Midbrain (tissue), 1 donor: ENCODE data around the gene MBNL3.
"Not testable (repeated sequence)": the region's sequence is repeated elsewhere in the genome, so short reads cannot be mapped to it uniquely, and the experiment has no call there.

Experiments used
- DNase-seq: peaks from one replicate; lab custom pipeline; 2025; lab: John Stamatoyannopoulos, UW

The MBNL3 gene

DNA sequence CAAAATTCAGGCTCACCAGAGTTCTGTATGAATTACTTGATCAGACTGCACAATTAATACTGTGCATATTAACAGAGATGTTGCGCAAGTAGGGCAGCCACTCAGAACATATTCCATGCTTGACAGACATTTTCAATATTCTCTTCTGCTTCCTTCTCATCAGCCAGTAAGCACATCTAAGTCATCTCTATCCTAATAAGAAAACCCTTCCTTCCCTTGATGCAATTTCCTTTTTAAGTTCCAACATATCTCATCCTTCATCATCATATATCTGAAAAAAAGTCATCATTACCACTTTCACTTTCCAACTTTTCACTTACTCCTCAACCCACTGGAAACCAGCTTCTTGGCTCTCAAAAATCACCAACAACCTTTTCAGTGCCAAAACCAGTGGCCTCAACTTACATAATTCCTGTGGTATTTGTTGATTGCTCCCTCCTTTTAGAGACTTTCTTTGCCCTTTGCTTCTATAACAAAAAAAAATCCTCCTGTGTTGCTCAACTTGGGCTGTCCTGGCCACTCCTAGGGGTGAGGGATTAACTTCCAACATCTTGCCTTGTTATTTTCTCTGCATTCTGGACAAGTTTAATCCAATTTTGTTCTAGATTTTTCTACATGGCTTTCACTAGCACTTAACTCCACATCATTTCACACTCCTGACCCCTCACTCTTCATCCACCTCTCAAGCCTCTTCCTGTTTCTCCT, 14.1 kb downstream of the MBNL3 start:
- DNase-seq: no peak

DNA sequence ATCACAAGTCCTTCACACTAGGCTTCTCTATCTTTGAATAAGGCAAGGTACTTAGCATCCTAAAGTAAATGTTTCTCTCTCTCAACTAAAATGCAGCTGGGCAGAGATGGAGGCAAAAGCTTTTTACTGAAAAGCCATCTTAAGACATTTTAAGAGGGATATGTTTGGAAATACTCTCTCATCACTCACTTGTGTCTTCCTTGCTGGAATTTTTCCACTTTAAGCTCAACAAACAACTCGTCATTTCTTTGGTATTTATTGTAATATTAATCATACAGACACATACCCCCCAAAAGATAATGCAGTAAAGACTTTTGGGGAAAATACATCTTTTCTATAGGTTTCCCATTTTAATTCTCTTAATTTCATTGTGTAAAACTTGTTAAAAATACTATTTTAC, 16.4 kb downstream of the MBNL3 start:
- no peak for DNase-seq

DNA sequence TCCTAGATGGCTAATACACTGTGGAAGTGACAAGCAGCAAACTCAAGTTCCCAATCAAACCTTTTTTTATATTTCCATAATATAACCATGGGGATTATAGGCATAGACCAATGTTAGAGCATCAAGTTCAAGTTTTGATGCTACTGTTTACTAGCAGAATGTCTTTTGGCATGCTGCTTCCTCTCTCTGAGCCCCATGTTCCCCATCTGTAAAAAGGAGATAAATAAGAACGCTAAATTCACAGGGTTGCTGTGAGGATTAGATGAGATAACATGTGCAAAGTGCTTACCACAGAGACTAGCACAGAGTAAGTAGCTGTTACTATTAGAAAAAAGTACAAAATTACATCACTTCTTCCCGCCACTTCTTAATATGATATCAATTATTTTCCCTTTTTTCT, 18.0 kb downstream of the MBNL3 start:
- DNase-seq: no peak

DNA sequence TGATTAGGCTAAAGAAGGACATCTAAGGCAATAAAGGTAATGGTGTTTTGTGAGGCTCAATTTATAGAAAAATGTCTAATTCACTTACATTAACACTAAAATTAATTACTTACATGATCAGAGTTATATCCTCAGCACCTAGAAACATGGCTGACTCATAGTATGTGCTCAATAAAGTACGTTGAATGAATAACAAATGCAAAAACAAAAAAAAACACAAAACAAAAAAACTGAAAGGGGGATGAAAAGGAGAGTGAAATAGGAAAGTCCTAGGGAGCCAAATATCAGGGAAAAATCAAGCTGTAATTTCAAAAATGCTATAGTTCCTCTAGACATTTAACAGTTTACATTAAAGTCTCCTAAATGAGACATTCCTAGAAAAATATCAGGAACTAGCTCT, 18.7 kb downstream of the MBNL3 start:
- no peak for DNase-seq

DNA sequence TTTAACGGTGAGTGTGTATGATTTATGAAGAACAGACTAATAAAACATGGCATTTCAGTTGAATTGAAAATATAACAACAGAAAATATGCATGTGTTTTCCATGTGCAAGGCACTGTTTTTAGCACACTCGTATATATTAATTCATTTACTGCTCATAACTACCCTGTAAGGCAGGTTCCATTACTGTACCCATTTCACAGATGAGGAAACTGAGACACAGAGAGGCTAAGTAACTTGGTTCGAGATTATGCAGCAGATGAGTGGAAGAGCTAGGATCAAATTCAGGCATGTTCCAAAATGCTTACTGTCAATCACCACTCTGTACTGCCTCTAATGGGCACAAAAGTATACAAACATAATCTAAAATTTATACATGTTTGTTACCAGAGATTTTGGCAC, 20.4 kb downstream of the MBNL3 start:
- no peak for DNase-seq

DNA sequence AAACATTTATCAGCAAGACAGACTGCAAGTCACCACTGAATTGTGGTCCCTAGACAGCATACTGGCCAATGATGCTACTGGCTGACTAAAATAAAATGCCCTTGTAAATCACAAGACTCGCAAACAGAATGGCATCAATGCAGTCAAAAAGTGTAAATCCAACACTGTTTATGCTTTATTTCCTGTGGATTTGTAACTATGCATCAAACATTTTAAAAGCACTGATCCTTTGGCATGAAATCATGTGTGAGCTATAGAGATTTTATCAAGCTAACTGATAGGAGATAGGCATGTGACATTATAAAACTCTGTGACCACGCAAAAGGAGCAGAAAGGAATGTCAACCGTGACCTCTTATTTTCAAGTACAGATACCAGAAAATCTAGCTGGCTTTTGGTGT, 20.8 kb downstream of the MBNL3 start:
- no peak for DNase-seq

DNA sequence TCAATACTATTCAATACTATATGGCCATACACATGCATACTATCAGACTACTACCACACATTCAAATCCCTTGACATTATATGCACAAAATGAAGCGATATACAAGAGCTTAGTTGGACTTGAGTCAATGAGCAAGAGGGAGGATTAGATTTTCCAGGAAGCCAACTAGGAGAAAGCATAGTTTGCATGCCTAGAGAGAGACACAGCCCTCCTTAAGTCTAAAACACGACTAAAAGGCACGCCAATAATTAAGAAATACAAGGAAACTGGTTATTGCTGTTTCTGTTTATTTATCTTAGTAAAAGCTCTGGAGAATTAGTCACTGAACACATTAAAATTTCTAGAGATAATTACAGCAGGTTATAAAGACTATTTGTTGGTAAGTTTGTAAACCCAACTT, 21.8 kb downstream of the MBNL3 start:
- no peak for DNase-seq

DNA sequence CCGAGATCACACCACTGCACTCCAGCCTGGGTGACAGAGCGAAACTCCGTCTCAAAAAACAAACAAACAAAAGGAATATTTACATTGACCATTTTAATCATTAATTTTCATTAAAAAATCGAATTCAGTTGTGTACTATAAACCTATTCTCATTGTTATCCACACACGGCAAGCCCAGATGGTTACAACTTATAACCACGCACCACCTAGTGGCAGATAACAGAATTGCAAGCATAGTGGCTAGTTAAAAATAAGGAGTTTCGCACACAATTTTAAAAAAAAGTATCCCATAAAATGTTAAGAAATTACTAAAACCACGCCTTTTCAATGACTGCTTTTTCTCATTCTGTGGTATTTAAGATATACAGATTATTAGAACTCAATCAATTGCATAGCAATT, 25.4 kb downstream of the MBNL3 start:
- no peak for DNase-seq

DNA sequence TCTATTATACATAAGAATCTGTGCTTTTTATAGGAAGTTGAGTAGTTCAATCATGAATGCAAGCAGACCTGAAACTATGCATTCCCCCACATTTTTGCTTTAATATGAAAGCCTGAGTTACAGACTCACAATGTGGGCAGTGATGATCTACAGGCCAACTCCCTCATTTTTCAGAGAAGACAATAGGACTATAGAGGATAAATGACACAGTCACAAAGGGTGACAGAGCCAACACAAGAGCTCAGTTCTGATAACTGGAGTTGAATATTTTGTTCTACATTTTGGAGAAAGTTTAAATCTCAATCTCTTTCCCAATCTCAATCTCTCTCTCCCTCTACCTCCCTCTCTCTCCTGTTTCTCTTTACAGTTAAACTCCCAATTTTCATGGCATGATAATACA, 27.0 kb downstream of the MBNL3 start:
- DNase-seq: peak; percentile 41

DNA sequence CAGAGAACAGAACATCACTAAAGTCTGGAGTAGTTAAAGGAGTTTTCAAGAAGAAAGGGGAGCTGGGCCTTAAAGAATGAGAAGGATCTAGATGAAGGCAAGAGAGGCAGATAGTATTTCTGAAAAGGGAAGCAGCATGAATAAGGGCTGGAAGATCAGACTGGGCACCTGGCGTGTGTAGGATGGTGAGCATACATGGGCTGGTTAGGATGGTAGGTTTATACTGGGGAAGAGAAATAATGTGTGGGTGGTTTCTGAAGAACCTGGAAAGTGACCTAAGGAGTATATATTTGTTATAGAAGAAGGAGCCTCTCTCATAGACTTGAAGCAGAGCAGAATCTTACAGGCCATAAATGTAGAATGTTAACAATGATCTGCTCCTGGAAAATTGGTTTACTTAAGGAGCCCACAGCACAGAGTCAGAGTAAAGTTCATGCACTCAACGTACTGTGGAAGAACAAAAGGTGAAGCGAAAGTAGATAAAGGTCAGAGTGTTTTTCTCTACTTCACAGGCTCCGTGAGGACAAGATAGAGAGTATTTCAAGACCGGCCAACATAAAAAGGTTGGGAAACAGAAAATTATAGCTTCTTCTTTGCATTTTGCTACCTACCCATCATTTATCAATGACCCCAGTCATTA, 35.8 kb downstream of the MBNL3 start:
- no peak for DNase-seq

DNA sequence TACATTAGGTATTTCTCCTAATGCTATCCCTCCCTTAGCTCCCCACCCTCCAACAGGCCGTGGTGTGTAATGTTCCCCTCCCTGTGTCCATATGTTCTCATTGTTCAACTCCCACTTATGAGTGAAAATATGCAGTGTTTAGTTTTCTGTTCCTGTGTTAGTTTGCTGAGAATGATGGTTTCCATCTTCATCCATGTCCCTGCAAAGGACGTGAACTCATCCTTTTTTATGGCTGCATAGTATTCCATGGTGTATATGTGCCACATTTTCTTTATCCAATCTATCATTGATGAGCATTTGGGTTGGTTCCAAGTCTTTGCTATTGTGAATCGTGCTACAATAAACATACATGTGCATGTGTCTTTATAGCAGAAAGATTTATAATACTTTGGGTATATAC, 42.9 kb downstream of the MBNL3 start:
- not testable (repeated sequence) for DNase-seq

DNA sequence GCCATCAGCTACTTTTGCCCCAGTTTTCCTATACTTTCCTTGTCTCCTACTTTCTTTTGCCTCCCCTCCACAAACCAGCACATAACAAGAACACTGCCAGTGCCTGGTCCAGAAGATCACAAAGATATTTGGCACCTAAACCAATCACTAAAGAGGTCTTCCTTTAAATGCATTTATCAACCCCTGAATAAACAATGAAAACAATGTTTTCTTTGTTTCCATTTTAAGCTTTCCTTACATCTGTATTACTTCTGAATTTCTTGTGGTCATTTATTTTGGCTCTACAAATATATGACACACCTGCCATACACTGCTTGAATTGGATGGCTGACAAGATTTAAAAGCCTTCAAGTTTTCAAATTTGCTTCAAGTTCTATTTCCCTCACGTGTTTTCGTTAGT, 43.9 kb downstream of the MBNL3 start:
- no peak for DNase-seq

DNA sequence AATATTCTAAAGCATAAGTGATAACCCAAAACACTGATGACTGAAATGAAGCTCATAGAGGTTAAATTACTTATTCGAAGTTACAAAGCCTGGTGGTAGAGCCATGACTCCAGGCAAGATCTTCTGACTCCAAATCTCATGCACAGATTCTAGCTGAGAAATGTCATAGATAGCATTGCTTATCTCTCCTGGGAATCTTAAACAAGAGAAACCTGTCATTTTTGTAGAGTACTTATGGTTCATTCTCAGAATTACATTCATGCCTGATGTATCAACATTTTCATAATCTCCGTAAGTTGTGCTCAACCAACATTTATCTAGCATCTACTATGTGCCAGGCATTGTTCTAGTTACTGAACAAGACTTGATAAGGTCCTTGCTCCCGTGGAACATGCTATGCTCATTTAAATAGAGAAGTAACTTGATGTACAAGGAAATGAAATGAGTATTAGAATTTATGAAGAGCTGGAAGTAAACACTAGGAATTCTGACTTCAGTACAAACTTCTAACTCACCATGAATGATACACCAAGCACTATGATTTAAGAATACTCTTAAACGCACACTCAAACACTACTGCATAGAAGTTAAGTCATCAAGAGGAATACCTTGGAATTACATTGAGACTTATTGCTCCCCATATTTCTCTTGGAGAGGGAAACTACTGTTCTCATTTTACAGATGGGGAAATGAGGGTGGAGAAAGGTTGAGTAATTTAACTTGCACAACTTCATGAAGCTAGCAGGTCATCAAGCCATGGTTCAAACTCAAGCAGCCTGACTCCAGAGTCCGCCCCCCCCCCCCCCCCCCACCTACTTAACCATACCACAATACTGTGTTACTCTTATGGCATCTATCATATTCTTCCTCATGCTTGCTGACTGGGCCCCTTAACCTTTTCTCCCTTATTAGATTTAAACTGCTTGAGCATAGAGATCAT, 45.4 kb downstream of the MBNL3 start:
- DNase-seq: no peak

DNA sequence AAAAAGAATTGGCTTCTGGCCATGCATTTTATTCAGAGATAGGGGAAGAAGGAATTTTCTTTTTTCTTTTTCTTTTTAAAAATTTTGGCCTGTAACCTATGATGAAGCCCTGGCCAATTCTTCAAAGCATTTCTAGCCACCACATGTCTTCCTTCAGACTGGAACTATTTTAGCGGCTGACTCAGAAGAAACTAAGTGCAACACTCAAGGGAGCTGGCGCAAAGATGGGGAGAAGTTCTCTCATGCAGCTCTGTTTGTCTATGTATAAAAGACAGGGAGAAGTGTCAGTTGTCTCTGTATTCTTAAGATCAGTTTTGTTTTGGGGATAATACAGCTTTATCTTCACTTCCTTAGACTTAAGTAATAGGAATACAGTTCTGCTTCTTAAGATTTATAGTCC, 46.1 kb downstream of the MBNL3 start:
- no peak for DNase-seq

DNA sequence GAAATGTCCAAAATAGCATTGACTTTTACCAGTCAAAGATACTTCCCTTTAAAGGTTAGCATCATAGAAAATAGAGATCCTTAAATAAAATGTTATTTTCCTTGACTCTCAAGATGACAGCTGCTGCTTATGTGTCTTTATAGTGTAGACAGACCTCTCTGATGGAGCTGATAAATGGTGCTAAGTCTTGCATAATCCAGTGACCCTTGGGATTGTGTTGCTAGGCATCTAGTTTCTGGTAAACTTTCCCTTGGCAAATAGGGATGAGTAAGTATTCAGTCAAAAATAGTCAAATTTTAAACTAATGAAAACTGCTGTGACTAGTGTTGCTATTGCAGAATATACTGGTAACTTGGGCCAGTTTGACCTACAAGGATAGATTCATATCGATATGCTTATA, 53.6 kb downstream of the MBNL3 start:
- DNase-seq: no peak

DNA sequence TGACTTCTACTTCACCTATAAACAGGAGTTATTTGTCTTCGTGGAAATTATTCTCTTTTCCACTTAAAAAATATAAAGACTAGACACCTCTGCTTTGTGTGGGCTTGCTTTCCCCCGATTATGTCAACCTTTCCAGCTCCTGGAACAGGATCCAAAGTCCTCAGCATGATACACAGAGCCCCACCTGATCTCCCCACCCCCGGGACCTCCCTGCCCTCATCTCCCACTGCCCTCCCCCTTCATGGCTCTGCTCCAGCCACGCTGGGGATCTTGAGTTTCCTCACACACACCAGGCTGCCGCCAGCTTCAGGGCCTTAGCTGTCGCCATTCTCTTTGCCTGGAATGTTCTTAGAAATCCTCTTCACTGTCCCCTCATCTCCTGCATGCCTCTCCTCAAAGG, 55.3 kb downstream of the MBNL3 start:
- no peak for DNase-seq

DNA sequence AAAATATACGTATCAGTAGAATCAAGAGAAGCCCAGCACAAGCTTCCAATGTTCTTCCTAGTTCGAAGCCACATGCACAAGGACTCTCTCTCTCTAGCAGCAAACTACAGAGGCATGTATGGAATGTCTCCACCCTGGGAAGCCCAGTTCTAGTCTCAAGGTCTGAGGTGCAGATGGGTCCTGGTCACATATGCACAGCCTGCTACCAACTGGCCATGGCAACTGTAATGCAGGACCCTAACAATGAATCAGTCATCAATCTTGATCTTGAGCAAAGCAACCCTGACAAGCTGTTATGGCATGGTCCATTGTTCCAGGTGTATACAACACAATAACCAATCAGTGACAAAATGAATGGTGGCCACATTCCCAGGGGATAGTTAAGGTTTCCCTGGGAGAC, 55.8 kb downstream of the MBNL3 start:
- no peak for DNase-seq

DNA sequence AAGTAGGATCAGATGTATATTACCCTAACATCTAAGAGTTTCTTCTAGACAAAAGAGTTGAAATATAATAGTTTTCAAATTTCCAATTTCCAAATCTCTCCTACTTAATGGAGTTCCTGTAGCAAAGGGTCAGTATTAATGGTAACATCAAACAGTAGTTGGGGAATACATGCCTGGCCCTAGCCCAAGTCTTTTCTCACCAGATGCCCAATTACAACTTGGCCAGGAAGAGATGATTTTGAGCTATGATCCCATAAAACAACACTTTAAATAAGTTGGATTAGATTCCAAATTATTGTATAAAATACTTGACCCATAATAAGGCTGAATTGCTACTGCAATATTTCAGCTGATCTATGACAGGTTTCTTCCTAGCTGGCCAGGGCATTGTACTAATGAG, 59.9 kb downstream of the MBNL3 start:
- DNase-seq: no peak

DNA sequence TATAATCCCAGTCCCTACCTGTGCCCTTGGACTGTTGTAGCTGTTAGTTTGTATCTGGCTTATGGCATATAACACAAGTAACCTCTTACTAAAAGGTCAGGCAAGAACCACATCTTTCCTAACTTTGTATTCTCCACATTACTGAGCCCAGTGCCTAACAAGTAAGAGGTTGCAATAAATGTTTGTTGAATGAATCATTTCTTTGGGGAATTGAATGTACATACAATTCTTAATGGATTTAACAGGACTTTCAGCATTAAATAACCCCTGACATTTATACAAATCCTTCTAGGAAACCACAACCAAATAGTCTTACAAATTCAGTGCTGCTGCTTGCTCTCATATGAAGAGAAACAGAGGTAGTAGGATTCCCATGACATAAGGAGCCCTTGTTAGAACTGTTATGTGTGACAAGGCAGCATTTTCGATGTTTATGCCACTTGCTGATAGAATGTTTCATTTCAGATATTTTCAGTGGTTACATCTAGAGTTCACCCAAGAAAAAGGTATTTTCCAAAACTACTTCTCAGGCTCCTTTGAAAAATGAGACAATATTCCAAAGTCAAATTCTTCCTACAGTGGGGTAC, 62.0 kb downstream of the MBNL3 start:
- no peak for DNase-seq

DNA sequence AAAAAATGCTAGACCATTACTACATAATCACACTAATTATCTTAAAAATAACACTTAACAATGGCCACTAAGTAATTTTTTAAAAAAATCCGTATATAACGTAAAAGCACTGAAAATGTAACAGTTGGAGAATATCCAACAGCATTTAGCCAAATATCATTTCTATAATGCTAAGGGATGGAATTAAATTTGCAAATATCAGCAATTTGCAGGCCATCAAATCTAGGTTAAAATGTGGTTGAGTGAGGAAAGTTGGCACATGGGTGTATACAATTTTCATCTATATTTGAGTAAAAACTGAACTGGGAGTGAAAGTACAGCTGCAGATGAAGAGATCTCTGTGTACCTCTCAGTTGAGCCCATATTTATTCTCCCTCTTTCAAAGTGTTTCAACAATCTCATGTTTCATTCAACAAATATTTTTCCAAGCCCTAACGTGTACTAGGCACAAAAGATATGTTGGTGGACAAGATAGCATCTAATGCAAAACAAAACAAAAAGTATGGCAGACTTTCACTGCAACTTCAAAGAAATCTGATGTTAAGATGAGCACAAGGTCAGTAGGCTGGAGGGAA, 63.0 kb downstream of the MBNL3 start:
- DNase-seq: no peak

DNA sequence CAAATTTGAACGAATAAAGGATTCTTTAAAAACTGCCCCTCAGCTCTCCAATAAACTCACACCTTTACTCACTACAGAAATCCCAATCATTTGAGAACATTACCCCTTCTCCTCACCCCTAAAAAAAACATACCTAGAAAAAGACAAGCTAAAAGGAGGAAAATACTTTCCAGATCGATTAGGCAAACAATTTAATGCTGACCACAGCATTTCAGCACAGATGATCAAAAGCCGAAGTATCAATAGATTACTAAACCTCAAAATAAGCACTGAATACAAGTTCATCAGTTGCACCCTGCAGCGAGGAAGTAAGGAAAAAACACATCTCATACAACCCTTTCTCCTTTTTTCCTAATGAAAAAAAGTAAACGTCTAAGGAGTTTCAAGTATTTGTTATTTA, 65.5 kb downstream of the MBNL3 start:
- DNase-seq: no peak

DNA sequence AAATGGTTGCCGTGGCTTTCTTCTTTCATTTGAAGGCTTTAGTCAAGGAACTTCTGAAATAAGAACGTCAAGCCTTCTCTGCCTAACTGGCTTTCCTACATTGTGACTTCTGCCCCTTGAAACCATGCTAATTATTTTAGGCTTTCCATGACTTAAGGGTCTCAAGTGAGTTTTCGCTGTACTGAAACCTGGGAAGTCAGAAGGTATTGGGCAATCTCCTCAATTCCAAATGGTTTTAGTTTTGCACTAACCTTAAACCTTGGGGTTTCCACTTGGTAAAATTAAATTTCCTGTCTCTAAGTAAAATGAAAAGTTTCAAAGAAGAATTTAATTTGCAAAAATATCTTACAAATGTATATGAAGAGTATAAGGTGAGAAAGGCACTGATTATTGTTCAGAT, 73.8 kb downstream of the MBNL3 start:
- no peak for DNase-seq
